SU-DHL-6 (cell line): ENCODE data around the gene CPED1.

Experiments used
- H2AFZ ChIP-seq: fragments of 200-600 bp; sonication (generic); 2 replicates; pipeline ENCODE4 v1.6.1; 2014; ENCODE audit warnings: low read depth, mild to moderate bottlenecking, moderate library complexity, mixed read lengths, antibody characterized with exemption, low read length; ENCODE audit not compliant: severe bottlenecking
- H3F3A ChIP-seq: fragments of 200-600 bp; shearing (Covaris generic); 2 replicates; pipeline ENCODE4 v1.6.0; 2016; ENCODE audit warnings: antibody characterized with exemption, mild to moderate bottlenecking; ENCODE audit not compliant: insufficient read depth
- H3K27ac ChIP-seq: fragments of 200-600 bp; sonication (generic); 2 replicates; pipeline ENCODE4 v1.5.1; 2016; ENCODE audit warnings: low read depth, mild to moderate bottlenecking, low read length, moderate library complexity, mixed read lengths
- H3K27me3 ChIP-seq: fragments of 200-600 bp; sonication (generic), shearing (Covaris generic); 2 replicates; pipeline ENCODE4 v1.6.0; 2014; ENCODE audit warnings: mild to moderate bottlenecking, low read length
- H3K36me3 ChIP-seq: fragments of 200-600 bp; sonication (generic); 2 replicates; pipeline ENCODE4 v1.6.1; 2014; ENCODE audit warnings: mild to moderate bottlenecking, low read length, mixed read lengths
- H3K4me2 ChIP-seq: fragments of 300-600, 200-600 bp; shearing (Covaris generic), sonication (generic); 2 replicates; pipeline ENCODE4 v1.6.0; 2014; ENCODE audit warnings: low read length, low read depth, mild to moderate bottlenecking; ENCODE audit not compliant: poor library complexity, severe bottlenecking
- H3K4me3 ChIP-seq: fragments of 200-600 bp; sonication (generic); 2 replicates; pipeline ENCODE4 v1.5.1; 2014; ENCODE audit warnings: antibody characterized with exemption, low read length, mild to moderate bottlenecking, mixed read lengths; ENCODE audit not compliant: insufficient read depth, poor library complexity, severe bottlenecking
- H3K79me2 ChIP-seq: fragments of 200-600 bp; sonication (generic); 2 replicates; pipeline ENCODE4 v1.6.1; 2014; ENCODE audit warnings: mild to moderate bottlenecking, low read length, moderate library complexity; ENCODE audit not compliant: insufficient read depth
- H3K9ac ChIP-seq: fragments of 200-600 bp; sonication (generic); 2 replicates; pipeline ENCODE4 v1.7.0; 2014; ENCODE audit warnings: mild to moderate bottlenecking, low read length
- H3K9me2 ChIP-seq: fragments of 200-600 bp; sonication (generic); replicated peaks from 2 replicates; pipeline ENCODE4 v1.6.1; 2014; ENCODE audit warnings: low read length; ENCODE audit not compliant: insufficient read depth
- H3K9me3 ChIP-seq: fragments of 200-600 bp; sonication (generic); 2 replicates; pipeline ENCODE4 v1.6.1; 2014; ENCODE audit warnings: low read length, mixed read lengths; ENCODE audit not compliant: insufficient read depth
- H4K20me1 ChIP-seq: fragments of 200-600 bp; sonication (generic); 2 replicates; pipeline ENCODE4 v1.6.1; 2014; ENCODE audit warnings: low read depth, mild to moderate bottlenecking, antibody characterized with exemption, low read length, moderate library complexity, mixed read lengths
- CTCF ChIP-seq: fragments of 200-600 bp; sonication (generic); IDR thresholded peaks from one replicate; pipeline ENCODE4 v1.5.1; 2017; ENCODE audit warnings: antibody characterized with exemption, mild to moderate bottlenecking, low read length, moderate library complexity; ENCODE audit not compliant: insufficient read depth, poor library complexity, severe bottlenecking
- EZH2phosphoT487 ChIP-seq: fragments of 200-600 bp; sonication (generic), shearing (Covaris generic); conservative IDR thresholded peaks from 2 replicates; pipeline ENCODE4 v1.6.1; 2018; ENCODE audit warnings: mild to moderate bottlenecking, antibody characterized with exemption, low read length, moderate library complexity, mixed read lengths

CPED1 gene

GRCh38 chr7:120941856-120942255, 46.7 kb upstream of the CPED1 start:
- H4K20me1 ChIP-seq: no peaks in the 10 kb centered on the region
- no peak overlapping the region for H2AFZ ChIP-seq
- H3K36me3 ChIP-seq: no peaks in the 10 kb centered on the region
- no peak overlapping the region for H3K4me2 ChIP-seq
- H3K9ac ChIP-seq: no peak overlapping the region
- H3K27me3 ChIP-seq: no peaks in the 10 kb centered on the region
- H3K9me2 ChIP-seq: no peaks in the 10 kb centered on the region
- H3K27ac ChIP-seq: no peak overlapping the region
- TF ChIP-seq CTCF: no peak
- TF ChIP-seq EZH2phosphoT487: no peak
- no peaks in the 10 kb centered on the region for H3F3A ChIP-seq
- no peak overlapping the region for H3K4me3 ChIP-seq
- no peaks in the 10 kb centered on the region for H3K9me3 ChIP-seq
- no peaks in the 10 kb centered on the region for H3K79me2 ChIP-seq

DNA sequence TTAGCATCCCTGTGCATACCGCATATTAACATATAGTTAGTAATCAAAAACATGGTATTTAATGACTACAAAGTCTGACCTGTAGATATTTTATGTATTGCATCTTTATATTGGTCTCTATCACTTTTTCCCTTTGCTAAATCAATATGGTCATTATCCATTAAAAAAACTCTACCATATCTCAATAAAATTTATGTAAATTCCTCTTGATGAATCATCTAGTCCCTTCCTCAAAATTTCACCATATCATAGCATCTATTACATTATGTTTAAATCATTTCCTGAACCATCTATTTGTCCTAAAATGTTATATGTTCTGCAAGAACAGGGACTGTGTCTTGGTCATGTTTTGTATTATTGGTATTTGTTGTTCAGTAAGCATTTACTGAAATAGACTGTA, 45.6 kb upstream of the CPED1 start:
- no peaks in the 10 kb centered on the region for H4K20me1 ChIP-seq
- H3K9me2 ChIP-seq: no peaks in the 10 kb centered on the region
- H3K9ac ChIP-seq: no peak overlapping the region
- no peaks in the 10 kb centered on the region for H3K9me3 ChIP-seq
- no peaks in the 10 kb centered on the region for H3K36me3 ChIP-seq
- no peak for TF ChIP-seq CTCF
- no peak for TF ChIP-seq EZH2phosphoT487
- H2AFZ ChIP-seq: no peak overlapping the region
- no peak overlapping the region for H3K4me2 ChIP-seq
- no peaks in the 10 kb centered on the region for H3K79me2 ChIP-seq
- no peaks in the 10 kb centered on the region for H3F3A ChIP-seq
- no peak overlapping the region for H3K27ac ChIP-seq
- H3K4me3 ChIP-seq: no peak overlapping the region
- H3K27me3 ChIP-seq: no peaks in the 10 kb centered on the region

DNA sequence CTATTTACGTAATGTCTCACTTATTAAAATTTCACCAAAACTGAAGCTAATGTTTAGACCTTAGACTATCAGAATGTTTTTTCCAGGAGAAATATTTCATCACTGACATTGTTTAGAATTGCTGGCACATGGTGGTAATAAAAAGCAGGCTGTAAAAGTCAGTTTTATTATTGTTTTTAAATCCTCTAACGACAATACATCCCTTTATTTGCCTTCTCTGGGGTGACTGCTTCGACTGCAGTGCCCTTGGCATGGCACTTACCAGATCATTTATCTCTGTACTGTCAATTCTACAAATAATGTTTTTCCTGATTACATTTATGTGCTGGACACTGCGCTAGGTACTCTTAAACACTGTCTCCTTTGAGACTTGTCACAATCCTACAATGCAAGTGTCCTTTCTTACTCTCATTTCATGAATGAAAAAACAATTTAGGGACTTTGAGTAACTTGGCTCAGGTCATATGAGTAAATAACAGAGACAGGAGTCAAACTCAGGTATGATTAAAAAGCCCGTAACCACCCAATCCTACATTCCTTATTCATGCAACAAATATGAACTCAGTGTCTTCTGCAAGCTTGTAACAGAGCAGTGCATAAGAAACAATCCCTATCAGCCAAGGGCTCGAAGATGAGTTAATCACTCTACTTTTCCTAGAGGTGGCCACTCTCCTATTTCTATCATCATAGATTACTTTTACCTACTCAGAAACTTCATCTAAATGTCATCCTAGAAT, 43.5 kb upstream of the CPED1 start:
- Histone ChIP-seq H3K4me2 (no peak overlapping the region), H2AFZ (no peak overlapping the region)

More for the DNA sequence above, 43.5 kb upstream of the CPED1 start:
- no peaks in the 10 kb centered on the region for H3K9me2 ChIP-seq
- no peak overlapping the region for H3K27ac ChIP-seq
- no peaks in the 10 kb centered on the region for H4K20me1 ChIP-seq
- no peaks in the 10 kb centered on the region for H3K36me3 ChIP-seq
- H3K79me2 ChIP-seq: no peaks in the 10 kb centered on the region
- TF ChIP-seq EZH2phosphoT487 (no peak), CTCF (no peak)
- no peak overlapping the region for H3K9ac ChIP-seq
- H3F3A ChIP-seq: 0 out of 2 replicates have a peak, but pooled peaks cover 3% of the 10 kb centered on the region
- no peaks in the 10 kb centered on the region for H3K27me3 ChIP-seq
- H3K9me3 ChIP-seq: no peaks in the 10 kb centered on the region
- H3K4me3 ChIP-seq: no peak overlapping the region
